ENCODE data around the gene USP5. TPM values are rescaled to one million over a fixed set of nuclear protein-coding genes. Genes with fewer than 3 reads are reported as not detected.

Gene USP5
- total and polyA plus RNA-seq, 2 of the 8 experiments (the other 6 are each of a cell fraction or from before 2014, with no cell fraction given), result 66.5 to 148 TPM

GRCh38 chr12:6904280-6905276, 52.6 kb downstream of the USP5 start, which contains the start of gene LRRC23 (continued):
- TF ChIP-seq TBP (IDR thresholded peaks at IDR 0.05; ENCODE audit: low read depth, low read length), result peak; percentile 51; the same call in 1 of the 2 replicates
- TF ChIP-seq EZH2 (IDR thresholded peaks at IDR 0.05; ENCODE audit: low read depth, low read length, severe bottlenecking), result no peak
- TF ChIP-seq HDAC6 (IDR thresholded peaks at IDR 0.05; ENCODE audit: low read depth, low read length), result no peak
- TF ChIP-seq GTF2F1 (IDR thresholded peaks at IDR 0.05; ENCODE audit: borderline replicate concordance, low read depth, low read length), result no peak
- no peak for TF ChIP-seq SUZ12 (IDR thresholded peaks at IDR 0.05; ENCODE audit: low read length)
- TF ChIP-seq KDM1A (IDR thresholded peaks at IDR 0.05; ENCODE audit: borderline replicate concordance, low read length), result no peak
- TF ChIP-seq CBX8 (IDR thresholded peaks at IDR 0.05; ENCODE audit: borderline replicate concordance, low read depth, low read length), result no peak
- peak; percentile 35 for TF ChIP-seq KDM4A (IDR thresholded peaks at IDR 0.05; ENCODE audit: low read depth, low read length, severe bottlenecking)
- peak; percentile 84 for TF ChIP-seq JUND (IDR thresholded peaks at IDR 0.05; ENCODE audit: low read length)
- TF ChIP-seq TEAD4 (IDR thresholded peaks at IDR 0.05; ENCODE audit: low read depth, low read length), result no peak
- no peak for TF ChIP-seq RAD21 (IDR thresholded peaks at IDR 0.05 in 1 of 2, conservative IDR thresholded peaks at IDR 0.05 in 1 of 2; ENCODE audit: low read depth in 2 of 2, low read length in 2 of 2)
- no peak for TF ChIP-seq TAF7 (optimal IDR thresholded peaks at IDR 0.05; ENCODE audit: borderline replicate concordance, low read depth, low read length)
- no peak for TF ChIP-seq ZNF274 (IDR thresholded peaks at IDR 0.05; ENCODE audit: borderline replicate concordance, extremely low read depth, low read length)
- no peak for TF ChIP-seq BRCA1 (IDR thresholded peaks at IDR 0.05; ENCODE audit: low read depth, low read length)
- TF ChIP-seq HDAC2 (IDR thresholded peaks at IDR 0.05; ENCODE audit: borderline replicate concordance in 1 of 2, low read depth in 2 of 2, low read length in 2 of 2), result peak in 1 of 2 experiments; percentile 58; a peak in 1 of 4 replicates
- peak; percentile 61; the same call in 1 of the 2 replicates for TF ChIP-seq JUN (IDR thresholded peaks at IDR 0.05; ENCODE audit: low read depth, low read length)
- no peak for TF ChIP-seq KDM5A (IDR thresholded peaks at IDR 0.05; ENCODE audit: low read length)
- TF ChIP-seq EGR1 (IDR thresholded peaks at IDR 0.05; ENCODE audit: borderline replicate concordance, low read depth, low read length), result no peak
- no peak for TF ChIP-seq NANOG (IDR thresholded peaks at IDR 0.05; ENCODE audit: insufficient read depth, low read depth, low read length, poor library complexity, severe bottlenecking)
- TF ChIP-seq CEBPB (IDR thresholded peaks at IDR 0.05; ENCODE audit: low read depth, low read length), result peak; percentile 68
- no peak for TF ChIP-seq YY1 (IDR thresholded peaks at IDR 0.05; ENCODE audit: low read depth, low read length)
- TF ChIP-seq ASH2L (IDR thresholded peaks at IDR 0.05; ENCODE audit: low read length), result no peak
- TF ChIP-seq CBX5 (IDR thresholded peaks at IDR 0.05; ENCODE audit: low read depth, low read length), result no peak

Measured in H1 (cell line).